CD4-positive, alpha-beta T cell (primary cell): ENCODE results near the gene ZBTB39. TPM values are rescaled to one million over a fixed set of nuclear protein-coding genes. Genes with fewer than 3 reads are reported as not detected.

Experiments
- ATAC-seq: fragments of 200-7000 bp; cut with Tn5 transposase; one replicate; pipeline ENCODE4 v1.10.0; 2022; ENCODE audit warnings: mild to moderate bottlenecking; ENCODE audit not compliant: poor library complexity
- CTCF ChIA-PET: fragments of 350-600 bp; sonication (Branson Sonifier 250); formaldehyde crosslinking; loops from one replicate; lab custom pipeline; 2021; ENCODE audit warnings: antibody characterized with exemption, inconsistent platforms; lab: Charles Lee
- POLR2A ChIA-PET: fragments of 350-600 bp; sonication (Branson Sonifier 250); formaldehyde crosslinking; loops from one replicate; lab custom pipeline; 2021; ENCODE audit warnings: antibody characterized with exemption, inconsistent platforms; lab: Charles Lee
- DNase-seq, 14 experiments: peaks; one replicate each; pipeline ENCODE4 v3.0.0-alpha.2; 2013 to 2020; ENCODE audit warnings: mixed read lengths in 2 of 14
- H3K27ac ChIP-seq, 2 donors: one replicate each; pipeline versions ENCODE4 v1.5.1 to v1.7.0; 2013; ENCODE audit warnings: low read length in 2 of 2, low read depth in 1 of 2, mild to moderate bottlenecking in 1 of 2
- H3K27me3 ChIP-seq, 2 experiments: 1 replicate in 1 of 2; 2 replicates in 1 of 2; pipeline versions ENCODE4 v1.6.1 to v1.7.0; 2013; ENCODE audit warnings: low read length in 2 of 2, control low read depth in 1 of 2, mild to moderate bottlenecking in 1 of 2, moderate library complexity in 1 of 2; ENCODE audit not compliant: insufficient read depth in 2 of 2, control insufficient read depth in 1 of 2
- H3K36me3 ChIP-seq: one replicate; pipeline ENCODE4 v1.6.1; 2013; ENCODE audit warnings: low read length, control low read depth; ENCODE audit not compliant: insufficient read depth
- H3K4me1 ChIP-seq: one replicate; pipeline ENCODE4 v1.6.1; 2013; ENCODE audit warnings: low read length, control low read depth; ENCODE audit not compliant: insufficient read depth
- H3K4me3 ChIP-seq: one replicate; pipeline ENCODE4 v1.5.1; 2013; ENCODE audit warnings: mild to moderate bottlenecking, low read length, moderate library complexity
- H3K9me3 ChIP-seq, 2 experiments: 1 replicate in 1 of 2; 2 replicates in 1 of 2; pipeline versions ENCODE4 v1.6.1 to v1.7.0; 2013; ENCODE audit warnings: low read length in 2 of 2, mild to moderate bottlenecking in 2 of 2, control low read depth in 1 of 2, moderate library complexity in 1 of 2; ENCODE audit not compliant: control insufficient read depth in 1 of 2, insufficient read depth in 1 of 2
- H3K27ac Mint-ChIP-seq: one replicate; pipeline ENCODE4 v1.8.0; 2020; ENCODE audit warnings: mixed read lengths
- H3K27me3 Mint-ChIP-seq: one replicate; pipeline ENCODE4 v1.8.0; 2021; ENCODE audit warnings: mixed read lengths
- H3K36me3 Mint-ChIP-seq: one replicate; pipeline ENCODE4 v1.8.0; 2021; ENCODE audit warnings: low read depth, mixed read lengths
- H3K4me1 Mint-ChIP-seq: one replicate; pipeline ENCODE4 v1.8.0; 2021; ENCODE audit warnings: low read depth, mixed read lengths
- H3K4me3 Mint-ChIP-seq: one replicate; pipeline ENCODE4 v1.8.0; 2020; ENCODE audit warnings: mild to moderate bottlenecking, mixed read lengths
- H3K9me3 Mint-ChIP-seq: one replicate; pipeline ENCODE4 v1.8.0; 2020; ENCODE audit warnings: mixed read lengths
- CTCF ChIP-seq: fragments of 200-600 bp; IDR thresholded peaks from one replicate; pipeline ENCODE4 v1.8.0; 2022; ENCODE audit warnings: antibody characterized with exemption, mild to moderate bottlenecking
- intact Hi-C, 2 experiments: fragments of 100-400 bp; cut with DNase I in 1 of 2; cut with micrococcal nuclease in 1 of 2; formaldehyde crosslinking; loops; one replicate each; pipeline versions ENCODE4 v1.15.1 to v1.9.0; 2023 to 2025; cut with DNase I, micrococcal nuclease
- total RNA-seq, 174 experiments: library from RNA in 2 of 174; stranded (reverse) in 2 of 174; gene quantifications; one replicate each; pipeline ENCODE4 v1.2.3 and lab custom pipeline; 2021 to 2026

Gene ZBTB39
- total RNA-seq, 2 experiments from 2014 or later: 6.9 to 8.0 TPM

- no peak for ATAC-seq
- H3K36me3 ChIP-seq: no peaks in the 10 kb centered on the region
- Mint-ChIP-seq H3K27ac (no peak overlapping the region), H3K4me1 (no peaks in the 10 kb centered on the region), H3K36me3 (peaks cover 4% of the 10 kb centered on the region), H3K4me3 (no peak overlapping the region), H3K9me3 (no peaks in the 10 kb centered on the region), H3K27me3 (no peaks in the 10 kb centered on the region)
- ChIA-PET CTCF (no interaction called here), POLR2A (no interaction called here)
- H3K4me1 ChIP-seq: no peaks in the 10 kb centered on the region
- H3K4me3 ChIP-seq: no peak overlapping the region
- H3K9me3 ChIP-seq: peaks cover 7 to 15% of the 10 kb centered on the region in 2 experiments
- no peak overlapping the region for H3K27ac ChIP-seq
- no peak for DNase-seq
- H3K27me3 ChIP-seq: peaks cover 0 to 7% of the 10 kb centered on the region in 2 experiments
- intact Hi-C loops: no loop called here
- no peak for TF ChIP-seq CTCF
Measured at GRCh38 chr12:56955631-56956256, 50.6 kb downstream of the ZBTB39 start.

GRCh38 chr12:56954958-56955355 lies 51.4 kb downstream of the ZBTB39 start:
- no peak overlapping the region for H3K4me3 Mint-ChIP-seq
- Histone ChIP-seq H3K4me3 (no peak overlapping the region), H3K27ac (no peak overlapping the region), H3K9me3 (peaks cover 7 to 15% of the 10 kb centered on the region in 2 experiments), H3K36me3 (no peaks in the 10 kb centered on the region), H3K4me1 (no peaks in the 10 kb centered on the region), H3K27me3 (peaks cover 0 to 7% of the 10 kb centered on the region in 2 experiments)
- no peaks in the 10 kb centered on the region for H3K9me3 Mint-ChIP-seq
- no peak for TF ChIP-seq CTCF
- no peaks in the 10 kb centered on the region for H3K27me3 Mint-ChIP-seq
- no peaks in the 10 kb centered on the region for H3K4me1 Mint-ChIP-seq
- H3K27ac Mint-ChIP-seq: no peak overlapping the region
- CTCF ChIA-PET: no interaction called here
- intact Hi-C loops: no loop called here
- peaks cover 5% of the 10 kb centered on the region for H3K36me3 Mint-ChIP-seq
- POLR2A ChIA-PET: no interaction called here
- DNase-seq: no peak
- ATAC-seq: no peak

DNA sequence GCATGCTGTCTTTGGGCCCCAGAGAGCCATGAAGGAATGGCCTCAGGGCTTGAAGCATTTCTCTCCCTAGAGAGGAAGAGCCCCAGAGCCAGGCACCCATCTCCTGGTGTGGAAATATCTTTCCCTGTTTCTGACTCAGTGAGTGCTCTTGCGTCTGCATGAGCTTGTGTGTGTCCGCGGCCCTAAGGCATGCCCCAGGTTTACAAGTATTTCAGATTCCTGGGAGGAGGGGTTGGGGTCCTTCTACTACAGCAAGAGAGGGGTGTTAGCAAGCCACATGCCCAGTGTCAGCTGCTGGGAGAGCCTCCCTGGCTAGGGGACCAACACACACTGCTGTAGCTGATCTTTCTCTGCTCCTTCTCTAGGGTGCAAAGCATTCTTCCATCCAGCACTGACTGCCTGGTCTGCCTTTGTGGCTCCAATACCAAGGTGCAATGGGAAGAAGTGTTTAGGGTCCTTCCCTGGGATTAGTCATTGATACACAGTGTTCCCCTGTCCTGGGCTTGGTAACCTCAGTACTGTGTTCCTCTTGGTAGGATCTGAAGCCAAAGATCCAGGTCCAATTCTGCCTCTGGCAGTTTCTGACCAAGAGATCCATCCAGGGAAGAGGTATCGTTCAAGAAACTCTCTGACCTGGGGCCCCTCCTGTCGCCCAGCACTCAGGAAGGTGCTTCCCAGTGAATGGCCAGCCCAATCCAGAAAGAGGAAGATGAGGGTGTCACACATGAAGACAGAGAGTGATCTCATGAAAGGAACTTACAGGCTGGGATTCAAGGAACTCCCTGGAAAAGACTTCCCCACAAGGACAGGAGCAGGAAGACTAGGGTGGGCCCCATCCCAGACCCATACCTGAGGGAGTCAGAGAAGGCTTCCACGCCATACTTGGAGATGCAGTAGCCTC lies 52.0 kb downstream of the ZBTB39 start:
- Mint-ChIP-seq H3K27me3 (no peaks in the 10 kb centered on the region), H3K9me3 (no peaks in the 10 kb centered on the region), H3K36me3 (peaks cover 5% of the 10 kb centered on the region), H3K27ac (no peak overlapping the region), H3K4me3 (no peak overlapping the region), H3K4me1 (no peaks in the 10 kb centered on the region)
- Histone ChIP-seq H3K36me3 (no peaks in the 10 kb centered on the region), H3K27me3 (peaks cover 0 to 7% of the 10 kb centered on the region in 2 experiments), H3K4me3 (no peak overlapping the region), H3K27ac (no peak overlapping the region), H3K9me3 (peaks cover 7 to 15% of the 10 kb centered on the region in 2 experiments), H3K4me1 (no peaks in the 10 kb centered on the region)
- ChIA-PET POLR2A (no interaction called here), CTCF (no interaction called here)
- TF ChIP-seq CTCF: no peak
- DNase-seq (no peak), ATAC-seq (no peak)
- intact Hi-C loops: no loop called here
